NB4 (cell line): ENCODE results near the gene TBC1D22A.

ENCODE experiments used
- CTCF ChIP-seq: IDR thresholded peaks from one replicate; pipeline ENCODE4 v1.5.1; 2012; ENCODE audit warnings: low read depth, low read length
- POLR2A ChIP-seq: IDR thresholded peaks from 2 replicates; pipeline ENCODE4 v1.6.1; 2011; ENCODE audit warnings: mild to moderate bottlenecking; ENCODE audit not compliant: insufficient read length; ENCODE audit errors: extremely low read depth

GRCh38 chr22:46761539-46762237 lies 762 bp upstream of the TBC1D22A start:
- TF ChIP-seq CTCF, result no peak
- TF ChIP-seq POLR2A, result no peak
